WTC11 (cell line): Measurements from ENCODE around the gene CMTM1. TPM values are rescaled to one million over a fixed set of nuclear protein-coding genes. Genes with fewer than 3 reads are reported as not detected.
A peak's percentile ranks its signal among the peaks of the same experiment; 100 is the strongest.

Experiments
- ATAC-seq: fragments of 200-7000 bp; cut with Tn5 transposase; 2 replicates; pipeline ENCODE4 v1.10.0; 2021; ENCODE audit warnings: mild to moderate bottlenecking, moderate library complexity
- CTCF ChIA-PET: fragments of 300-600 bp; sonication (Branson Sonifier 250); formaldehyde crosslinking; loops from one replicate; lab custom pipeline; 2021; ENCODE audit warnings: antibody characterized with exemption; lab: Charles Lee
- POLR2A ChIA-PET: fragments of 350-600 bp; sonication (Branson Sonifier 250); formaldehyde crosslinking; loops from one replicate; lab custom pipeline; 2021; ENCODE audit warnings: antibody characterized with exemption; lab: Charles Lee
- DNase-seq: peaks from one replicate; pipeline ENCODE4 v3.0.0; 2021; ENCODE audit warnings: low spot score
- H3K27ac Mint-ChIP-seq: 2 replicates; pipeline ENCODE4 v1.8.0; 2021; ENCODE audit warnings: mixed read lengths
- H3K27me3 Mint-ChIP-seq: 2 replicates; pipeline ENCODE4 v1.8.0; 2021; ENCODE audit warnings: low read depth, mild to moderate bottlenecking, moderate library complexity, mixed read lengths
- H3K36me3 Mint-ChIP-seq: 2 replicates; pipeline ENCODE4 v1.8.0; 2021; ENCODE audit warnings: mixed read lengths
- H3K4me1 Mint-ChIP-seq: 2 replicates; pipeline ENCODE4 v1.8.0; 2022; ENCODE audit warnings: mixed read lengths
- H3K4me3 Mint-ChIP-seq: 2 replicates; pipeline ENCODE4 v1.8.0; 2021; ENCODE audit warnings: mild to moderate bottlenecking, moderate library complexity, mixed read lengths
- H3K9me3 Mint-ChIP-seq: 2 replicates; pipeline ENCODE4 v1.8.0; 2021; ENCODE audit warnings: mixed read lengths
- AR ChIP-seq: fragments of 250-450 bp; sonication (Bioruptor Pico); IDR thresholded peaks from 2 replicates; pipeline ENCODE4 v1.9.0; 2021; ENCODE audit warnings: mild to moderate bottlenecking
- ATF1 ChIP-seq: sonication (generic); formaldehyde crosslinking; IDR thresholded peaks from 2 replicates; pipeline ENCODE4 v1.8.1; 2023; ENCODE audit warnings: mild to moderate bottlenecking, moderate library complexity, missing genetic modification reagents
- E2F4 ChIP-seq: sonication (generic); formaldehyde crosslinking; IDR thresholded peaks from 2 replicates; pipeline ENCODE4 v1.8.1; 2022; ENCODE audit warnings: low read depth, mild to moderate bottlenecking, moderate library complexity, missing genetic modification reagents, borderline replicate concordance
- ELF4 ChIP-seq: sonication (generic); formaldehyde crosslinking; IDR thresholded peaks from 2 replicates; pipeline ENCODE4 v1.8.1; 2022; ENCODE audit warnings: low read depth, mild to moderate bottlenecking, moderate library complexity, missing genetic modification reagents
- ESRRA ChIP-seq: sonication (generic); formaldehyde crosslinking; IDR thresholded peaks from 2 replicates; pipeline ENCODE4 v1.8.1; 2022; ENCODE audit warnings: mild to moderate bottlenecking, missing genetic modification reagents, borderline replicate concordance
- FOXK1 ChIP-seq: sonication (generic); formaldehyde crosslinking; IDR thresholded peaks from 2 replicates; pipeline ENCODE4 v1.8.0; 2022; ENCODE audit warnings: mild to moderate bottlenecking, moderate library complexity, missing genetic modification reagents
- FOXP1 ChIP-seq: sonication (generic); formaldehyde crosslinking; IDR thresholded peaks from 2 replicates; pipeline ENCODE4 v1.8.0; 2022; ENCODE audit warnings: missing genetic modification reagents, mild to moderate bottlenecking, moderate library complexity, borderline replicate concordance
- JUN ChIP-seq: sonication (generic); formaldehyde crosslinking; IDR thresholded peaks from 2 replicates; pipeline ENCODE4 v1.8.0; 2023; ENCODE audit warnings: mild to moderate bottlenecking, missing genetic modification reagents
- MLX ChIP-seq: sonication (generic); formaldehyde crosslinking; IDR thresholded peaks from 2 replicates; pipeline ENCODE4 v1.8.1; 2023; ENCODE audit warnings: mild to moderate bottlenecking, missing genetic modification reagents, moderate library complexity
- OVOL2 ChIP-seq: fragments of 250-450 bp; sonication (Bioruptor Pico); IDR thresholded peaks from 2 replicates; pipeline ENCODE4 v1.9.0; 2021; ENCODE audit warnings: mild to moderate bottlenecking, borderline replicate concordance
- SMAD3 ChIP-seq: sonication (generic); formaldehyde crosslinking; IDR thresholded peaks from 2 replicates; pipeline ENCODE4 v1.8.0; 2022; ENCODE audit warnings: missing genetic modification reagents, mild to moderate bottlenecking, borderline replicate concordance
- SOX15 ChIP-seq: fragments of 250-450 bp; sonication (Bioruptor Pico); IDR thresholded peaks from 2 replicates; pipeline ENCODE4 v1.9.0; 2021; ENCODE audit warnings: mild to moderate bottlenecking
- SP1 ChIP-seq: sonication (generic); formaldehyde crosslinking; conservative IDR thresholded peaks from 2 replicates; pipeline ENCODE4 v1.8.1; 2022; ENCODE audit warnings: missing genetic modification reagents
- ZMAT4 ChIP-seq: fragments of 250-450 bp; sonication (Bioruptor Pico); IDR thresholded peaks from 2 replicates; pipeline ENCODE4 v1.9.0; 2021; ENCODE audit warnings: mild to moderate bottlenecking
- ZNF219 ChIP-seq: sonication (generic); formaldehyde crosslinking; IDR thresholded peaks from 2 replicates; pipeline ENCODE4 v1.8.0; 2023; ENCODE audit warnings: missing genetic modification reagents, mild to moderate bottlenecking, borderline replicate concordance
- ZNF532 ChIP-seq: fragments of 250-450 bp; sonication (Bioruptor Pico); IDR thresholded peaks from 2 replicates; pipeline ENCODE4 v1.9.0; 2021; ENCODE audit warnings: mild to moderate bottlenecking, borderline replicate concordance
- total RNA-seq: library from RNA; stranded (reverse); gene quantifications from 3 replicates; pipeline ENCODE4 v1.2.3, GENCODE V29; 2021

CMTM1 gene
- total RNA-seq, 1 experiment from 2014 or later, result 1.6 TPM

GRCh38 chr16:66552286-66553177 is 13.7 kb upstream of the CMTM1 start, which contains the start of gene CKLF (continued):
- TF ChIP-seq ATF1 (CRISPR knock-in tag), result peak; percentile 92
- TF ChIP-seq, all 79 proteins: peak for 50

GRCh38 chr16:66553223-66553622 is 13.0 kb upstream of the CMTM1 start:
- DNase-seq, result no peak
- ChIA-PET CTCF (interaction anchor here (0.9 to 1.6 kb wide), 2 partner anchors 9 to 98 kb away, joined by 3 to 5 read pairs; no protein-coding TSS in a partner anchor), POLR2A (interaction anchor here (1.9 kb wide), 1 partner anchor 26 kb away, joined by 5 read pairs; the partner anchor contains the start of gene CMTM2)
- peaks cover 36% of the 10 kb centered on the region for H3K27me3 Mint-ChIP-seq
- H3K27ac Mint-ChIP-seq, result no peak overlapping the region
- ATAC-seq, result no peak
- H3K4me3 Mint-ChIP-seq, result peak overlapping the region; percentile 68
- no peak for TF ChIP-seq ZNF532
- no peak for TF ChIP-seq AR (CRISPR knock-in tag)
- TF ChIP-seq ZMAT4 (CRISPR knock-in tag), result no peak
- no peak for TF ChIP-seq MLX (CRISPR knock-in tag)
- TF ChIP-seq SOX15 (CRISPR knock-in tag), result no peak
- no peak for TF ChIP-seq JUN (CRISPR knock-in tag)
- no peak for TF ChIP-seq SP1 (CRISPR knock-in tag)
- no peak for TF ChIP-seq FOXP1 (CRISPR knock-in tag)
- TF ChIP-seq ZNF219 (CRISPR knock-in tag), result no peak
- TF ChIP-seq FOXK1 (CRISPR knock-in tag), result no peak
- TF ChIP-seq ELF4 (CRISPR knock-in tag), result no peak
- TF ChIP-seq SMAD3 (CRISPR knock-in tag), result no peak
- TF ChIP-seq ESRRA, result no peak
- no peak for TF ChIP-seq OVOL2 (CRISPR knock-in tag)
- TF ChIP-seq E2F4 (CRISPR knock-in tag), result no peak
- peaks cover 4% of the 10 kb centered on the region for H3K36me3 Mint-ChIP-seq
- H3K9me3 Mint-ChIP-seq, result peaks cover 3% of the 10 kb centered on the region; the same call in 1 of the 2 replicates
- H3K4me1 Mint-ChIP-seq, result peaks cover 35% of the 10 kb centered on the region
